SK-N-SH (cell line): ENCODE results near the gene SLFN11. TPM values are rescaled to one million over a fixed set of nuclear protein-coding genes. Genes with fewer than 3 reads are reported as not detected.

Experiments
- CTCF ChIA-PET: fragments of 300-600, 350-600 bp; formaldehyde crosslinking; extraction: SDS; loops from one replicate; lab custom pipeline; 2021; lab: Yijun Ruan, JAX
- POLR2A ChIA-PET: fragments of 350-600 bp; sonication (Branson Sonifier 250); formaldehyde crosslinking; extraction: SDS; loops from one replicate; lab custom pipeline; 2020; ENCODE audit warnings: antibody characterized with exemption, inconsistent platforms; lab: Yijun Ruan, JAX
- DNase-seq: peaks from one replicate; pipeline ENCODE4 v3.0.0; 2012
- H2AFZ ChIP-seq: fragments of 200-600 bp; sonication (generic); 2 replicates; pipeline ENCODE4 v1.8.1; 2016; ENCODE audit warnings: antibody characterized with exemption, mild to moderate bottlenecking, low read depth
- H3F3A ChIP-seq: fragments of 200-600 bp; sonication (generic); replicated peaks from 2 replicates; pipeline ENCODE3; 2016; ENCODE audit warnings: antibody characterized with exemption, mild to moderate bottlenecking; ENCODE audit not compliant: insufficient read depth
- H3K27ac ChIP-seq, 2 experiments: fragments of 200-500 bp in 1 of 2; fragments of 200-600 bp in 1 of 2; sonication (Bioruptor generic) in 1 of 2; sonication (generic), shearing (Covaris generic) in 1 of 2; 2 replicates each; pipeline versions ENCODE4 v1.5.1 to v1.6.1; 2014 to 2016; ENCODE audit warnings: low read depth in 2 of 2, inconsistent platforms in 1 of 2, low read length in 1 of 2, mild to moderate bottlenecking in 1 of 2, mixed read lengths in 1 of 2
- H3K27me3 ChIP-seq: fragments of 200-600 bp; sonication (generic), shearing (Covaris generic); 2 replicates; pipeline ENCODE4 v1.6.1; 2016; ENCODE audit warnings: mixed run types; ENCODE audit not compliant: insufficient read depth
- H3K36me3 ChIP-seq, 2 experiments: fragments of 200-500 bp in 1 of 2; fragments of 200-600 bp in 1 of 2; sonication (Bioruptor generic) in 1 of 2; sonication (generic) in 1 of 2; replicated peaks in 1 of 2; 2 replicates each; pipeline versions ENCODE3 to v1.5.1; 2014 to 2016; ENCODE audit warnings: low read length in 1 of 2, mild to moderate bottlenecking in 1 of 2; ENCODE audit not compliant: insufficient read depth in 2 of 2, control insufficient read depth in 1 of 2
- H3K4me1 ChIP-seq, 2 experiments: fragments of 200-500 bp in 1 of 2; fragments of 200-600 bp in 1 of 2; sonication (Bioruptor generic) in 1 of 2; sonication (generic), shearing (Covaris generic) in 1 of 2; 2 replicates each; pipeline versions ENCODE4 v1.5.1 to v1.6.1; 2014 to 2016; ENCODE audit warnings: low read depth in 1 of 2, low read length in 1 of 2, mixed run types in 1 of 2; ENCODE audit not compliant: insufficient read depth in 2 of 2, control insufficient read depth in 1 of 2
- H3K4me2 ChIP-seq: fragments of 200-600 bp; sonication (generic), shearing (Covaris generic); 2 replicates; pipeline ENCODE4 v1.6.1; 2017; ENCODE audit warnings: mixed run types
- H3K4me3 ChIP-seq, 2 experiments: fragments of 200-500 bp in 1 of 2; fragments of 200-600 bp in 1 of 2; sonication (Bioruptor generic) in 1 of 2; sonication (generic), shearing (Covaris generic) in 1 of 2; 2 replicates each; pipeline versions ENCODE4 v1.5.1 to v1.8.1; 2014 to 2016; ENCODE audit warnings: low read depth in 2 of 2, inconsistent platforms in 1 of 2, low read length in 1 of 2, mild to moderate bottlenecking in 1 of 2, mixed read lengths in 1 of 2, moderate library complexity in 1 of 2
- H3K79me2 ChIP-seq: fragments of 200-600 bp; sonication (generic); 2 replicates; pipeline ENCODE4 v1.8.1; 2017; ENCODE audit warnings: mild to moderate bottlenecking; ENCODE audit not compliant: insufficient read depth
- H3K9ac ChIP-seq: fragments of 200-600 bp; sonication (generic); 2 replicates; pipeline ENCODE4 v1.6.1; 2017; ENCODE audit warnings: mixed run types
- H3K9me2 ChIP-seq: fragments of 200-600 bp; sonication (generic); 2 replicates; pipeline ENCODE4 v1.6.1; 2017; ENCODE audit warnings: mixed run types
- H3K9me3 ChIP-seq: fragments of 200-600 bp; sonication (generic); 2 replicates; pipeline ENCODE4 v1.6.1; 2017; ENCODE audit warnings: mixed run types, mild to moderate bottlenecking, moderate library complexity
- H4K20me1 ChIP-seq: fragments of 200-600 bp; sonication (generic); 2 replicates; pipeline ENCODE4 v1.6.1; 2017; ENCODE audit warnings: mild to moderate bottlenecking, mixed run types; ENCODE audit not compliant: insufficient read depth
- CTCF ChIP-seq: fragments of 200-600 bp; sonication (generic); IDR thresholded peaks from 2 replicates; pipeline ENCODE4 v1.6.1; 2017; ENCODE audit warnings: antibody characterized with exemption, mild to moderate bottlenecking, moderate library complexity
- EZH2phosphoT487 ChIP-seq: fragments of 200-600 bp; sonication (generic); IDR thresholded peaks from 2 replicates; pipeline ENCODE4 v1.6.1; 2017; ENCODE audit warnings: low read depth, mixed run types, mild to moderate bottlenecking, antibody characterized with exemption, moderate library complexity, borderline replicate concordance
- GATA2 ChIP-seq: sonication (generic); formaldehyde crosslinking; IDR thresholded peaks from 2 replicates; pipeline ENCODE4 v1.5.0; 2020; ENCODE audit warnings: mild to moderate bottlenecking, missing genetic modification reagents
- MXI1 ChIP-seq: IDR thresholded peaks from 2 replicates; pipeline ENCODE4 v1.6.1; 2012; ENCODE audit warnings: mild to moderate bottlenecking, low read depth, low read length, improper control_type of control experiment
- NFIC ChIP-seq: IDR thresholded peaks from 2 replicates; pipeline ENCODE4 v1.4.0; 2012; ENCODE audit warnings: borderline replicate concordance
- RXRA ChIP-seq: IDR thresholded peaks from 2 replicates; pipeline ENCODE4 v1.4.0; 2012; ENCODE audit warnings: low read depth, mild to moderate bottlenecking, borderline replicate concordance
- SIN3A ChIP-seq: IDR thresholded peaks from 2 replicates; pipeline ENCODE4 v1.6.1; 2012; ENCODE audit warnings: low read depth, mild to moderate bottlenecking, low read length, moderate library complexity, borderline replicate concordance
- TCF12 ChIP-seq: IDR thresholded peaks from 2 replicates; pipeline ENCODE4 v1.4.0; 2012
- TEAD4 ChIP-seq: IDR thresholded peaks from 2 replicates; pipeline ENCODE4 v1.4.0; 2012; ENCODE audit warnings: mild to moderate bottlenecking, borderline replicate concordance; ENCODE audit not compliant: insufficient read depth
- ZBTB33 ChIP-seq: IDR thresholded peaks from 2 replicates; pipeline ENCODE4 v1.4.0; 2012; ENCODE audit warnings: low read depth, borderline replicate concordance
- WGBS: methylation state at CpG from one replicate; pipeline ENCODE4 v1.1.6; 2017; ENCODE audit warnings: low lambda C conversion rate; 5-methylcytosine and 5-hydroxymethylcytosine counted together
- polyA plus RNA-seq, 3 experiments: library from polyadenylated mRNA; depleted of rRNA; stranded (reverse); fragments of >200 nt; gene quantifications; 2 replicates each; pipeline ENCODE4 v1.2.3, GENCODE V29; 2012

Gene SLFN11
- polyA plus RNA-seq, 1 of the 3 experiments (the other 2 are of a cell fraction), result 0.02 TPM

GRCh38 chr17:35350493-35350892, 22.9 kb downstream of the SLFN11 start (continued):
- TF ChIP-seq GATA2 (CRISPR knock-in tag), result no peak

GRCh38 chr17:35345926-35346771, 27.3 kb downstream of the SLFN11 start:
- TF ChIP-seq NFIC (no peak), EZH2phosphoT487 (peak; percentile 72; the same call in 1 of the 2 replicates)
- DNase-seq, result peak; percentile 10
- Histone ChIP-seq H3K79me2 (no peaks in the 10 kb centered on the region), H3K4me1 (no peaks in the 10 kb centered on the region), H3K36me3 (no peaks in the 10 kb centered on the region), H3K9me3 (no peaks in the 10 kb centered on the region), H3K27me3 (peaks cover 39% of the 10 kb centered on the region), H3K9ac (no peak overlapping the region), H4K20me1 (no peaks in the 10 kb centered on the region), H2AFZ (peak overlapping the region; percentile 41; the same call in 1 of the 2 replicates), H3K9me2 (no peaks in the 10 kb centered on the region), H3K4me3 (peak overlapping the region in 1 of 2 experiments; percentile 43; a peak in 3 of 4 replicates), H3F3A (no peaks in the 10 kb centered on the region), H3K27ac (no peak overlapping the region), H3K4me2 (peak overlapping the region; percentile 55)
- ChIA-PET POLR2A (no interaction called here), CTCF (interaction anchor here (1.0 kb wide), 1 partner anchor 1069 kb away, joined by 3 read pairs; no protein-coding TSS in a partner anchor)
- WGBS, result 12% methylated on average over 38 of the region's 40 CpGs

- DNase-seq, result no peak
- Histone ChIP-seq H3K27ac (no peak overlapping the region), H3K4me3 (no peak overlapping the region), H3K4me2 (peak overlapping the region; percentile 55), H2AFZ (peak overlapping the region; percentile 41; the same call in 1 of the 2 replicates), H3K9me2 (no peaks in the 10 kb centered on the region), H3K79me2 (no peaks in the 10 kb centered on the region), H3K36me3 (no peaks in the 10 kb centered on the region), H3K27me3 (peaks cover 39% of the 10 kb centered on the region), H4K20me1 (no peaks in the 10 kb centered on the region), H3K9ac (no peak overlapping the region), H3K4me1 (no peaks in the 10 kb centered on the region), H3F3A (no peaks in the 10 kb centered on the region), H3K9me3 (no peaks in the 10 kb centered on the region)
- 22% methylated on average over 22 of the region's 25 CpGs for WGBS
- CTCF ChIA-PET, result interaction anchor here (1.0 kb wide), 1 partner anchor 1069 kb away, joined by 3 read pairs; no protein-coding TSS in a partner anchor
- TF ChIP-seq RXRA (no peak), TEAD4 (no peak), ZBTB33 (no peak), MXI1 (no peak), CTCF (no peak), SIN3A (no peak), TCF12 (no peak)
- POLR2A ChIA-PET, result no interaction called here
These were observed 27.9 kb downstream of the SLFN11 start for GRCh38 chr17:35345445-35345925.
